Karpas-422 (cell line): Measurements from ENCODE around the gene WDR47. TPM values are rescaled to one million over a fixed set of nuclear protein-coding genes. Genes with fewer than 3 reads are reported as not detected.

Source experiments
- DNase-seq: peaks from one replicate; pipeline ENCODE4 v3.0.0-alpha.2; 2015
- H2AFZ ChIP-seq: fragments of 200-600 bp; sonication (generic); 2 replicates; pipeline ENCODE4 v1.6.1; 2014; ENCODE audit warnings: antibody characterized with exemption, low read length, mixed read lengths
- H3K27ac ChIP-seq: fragments of 200-600 bp; sonication (generic); 2 replicates; pipeline ENCODE4 v1.5.1; 2014; ENCODE audit warnings: mild to moderate bottlenecking, low read length, moderate library complexity
- H3K27me3 ChIP-seq: fragments of 200-600 bp; sonication (generic); 2 replicates; pipeline ENCODE4 v1.6.1; 2014; ENCODE audit warnings: low read length, mixed read lengths
- H3K36me3 ChIP-seq: fragments of 200-600 bp; sonication (generic); 2 replicates; pipeline ENCODE4 v1.6.1; 2014; ENCODE audit warnings: low read length, mixed read lengths; ENCODE audit not compliant: insufficient read depth
- H3K4me1 ChIP-seq: fragments of 200-600 bp; sonication (generic); 2 replicates; pipeline ENCODE4 v1.6.1; 2014; ENCODE audit warnings: mild to moderate bottlenecking, low read length, mixed read lengths
- H3K4me2 ChIP-seq: fragments of 200-600 bp; sonication (generic); 2 replicates; pipeline ENCODE4 v1.6.1; 2014; ENCODE audit warnings: low read length, low read depth, mild to moderate bottlenecking; ENCODE audit not compliant: poor library complexity, severe bottlenecking
- H3K4me3 ChIP-seq: fragments of 200-600 bp; sonication (generic); 2 replicates; pipeline ENCODE4 v1.5.1; 2014; ENCODE audit warnings: mild to moderate bottlenecking, antibody characterized with exemption, low read length, mixed read lengths
- H3K79me2 ChIP-seq: fragments of 200-600 bp; sonication (generic); 2 replicates; pipeline ENCODE4 v1.6.1; 2014; ENCODE audit warnings: mild to moderate bottlenecking, low read length, mixed read lengths
- H3K9ac ChIP-seq: fragments of 200-600 bp; sonication (generic); 2 replicates; pipeline ENCODE4 v1.6.0; 2014; ENCODE audit warnings: low read length
- H3K9me2 ChIP-seq: fragments of 200-600 bp; sonication (generic), shearing (Covaris generic); replicated peaks from 2 replicates; pipeline ENCODE4 v1.6.0; 2014; ENCODE audit warnings: mild to moderate bottlenecking, low read length, moderate library complexity; ENCODE audit not compliant: insufficient read depth
- H3K9me3 ChIP-seq: fragments of 300-700, 200-600 bp; sonication (generic); 2 replicates; pipeline ENCODE4 v1.6.1; 2014; ENCODE audit warnings: low read length, mixed read lengths
- H4K20me1 ChIP-seq: fragments of 200-600 bp; sonication (generic); 2 replicates; pipeline ENCODE4 v1.6.1; 2014; ENCODE audit warnings: mild to moderate bottlenecking, antibody characterized with exemption, low read length, low read depth; ENCODE audit not compliant: insufficient read depth
- total RNA-seq: library from RNA; depleted of rRNA; stranded (reverse); fragments of >200 nt; shearing (Covaris generic); gene quantifications from 2 replicates; pipeline ENCODE4 v1.2.3, GENCODE V29; 2014; ENCODE audit warnings: low replicate concordance

Gene WDR47
- total RNA-seq, 1 experiment from 2014 or later, result 20.3 TPM

DNA sequence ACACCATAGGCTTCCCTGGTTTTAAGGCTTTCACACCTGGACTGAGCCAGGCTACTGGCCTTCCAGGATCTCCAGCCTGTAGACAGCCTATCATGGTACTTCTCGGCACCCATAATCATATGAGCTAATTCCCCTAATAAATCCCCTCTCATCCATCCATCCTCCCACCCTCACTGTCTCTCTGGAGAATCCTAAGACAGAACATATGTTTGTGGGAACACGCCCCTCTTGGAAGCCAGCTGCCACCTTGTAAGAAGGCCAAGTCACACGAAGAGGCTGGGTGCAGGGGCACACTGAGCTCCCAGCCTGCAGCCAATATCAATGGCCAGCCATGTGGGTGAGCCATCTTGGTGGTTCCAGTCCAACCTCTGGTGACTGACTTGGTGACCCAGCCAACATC, 86.0 kb downstream of the WDR47 start:
- no peak for DNase-seq
- Histone ChIP-seq H3K9me2 (no peaks in the 10 kb centered on the region), H3K27me3 (no peaks in the 10 kb centered on the region), H3K9me3 (no peaks in the 10 kb centered on the region), H4K20me1 (no peaks in the 10 kb centered on the region), H3K4me1 (peaks cover 7% of the 10 kb centered on the region), H3K4me3 (no peak overlapping the region), H2AFZ (no peak overlapping the region), H3K79me2 (peaks cover 97% of the 10 kb centered on the region), H3K9ac (no peak overlapping the region), H3K27ac (no peak overlapping the region), H3K36me3 (peaks cover 6% of the 10 kb centered on the region; the same call in 1 of the 2 replicates), H3K4me2 (no peak overlapping the region)

DNA sequence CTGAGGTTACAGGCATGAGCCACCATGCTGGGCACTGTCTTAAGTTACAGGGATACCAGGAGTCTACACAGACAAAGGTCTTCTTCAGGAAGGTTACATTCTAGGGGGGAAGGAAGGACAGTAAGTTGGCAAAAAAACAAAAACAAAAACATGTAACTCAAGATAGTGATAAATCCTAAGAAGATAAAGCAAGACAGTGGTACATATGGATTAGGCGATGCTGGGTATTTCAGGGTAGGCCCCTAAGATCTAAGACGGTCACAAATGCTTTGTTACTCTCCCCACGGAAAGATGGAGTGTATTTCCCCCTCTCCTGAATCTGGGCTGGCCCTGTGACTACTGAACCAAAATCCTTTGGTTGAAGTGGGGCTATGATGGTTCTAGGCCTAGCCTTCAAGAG, 86.8 kb downstream of the WDR47 start:
- H4K20me1 ChIP-seq, result no peaks in the 10 kb centered on the region
- H3K4me1 ChIP-seq, result no peaks in the 10 kb centered on the region
- H3K27me3 ChIP-seq, result no peaks in the 10 kb centered on the region
- peaks cover 96% of the 10 kb centered on the region for H3K79me2 ChIP-seq
- no peaks in the 10 kb centered on the region for H3K9me2 ChIP-seq
- no peak overlapping the region for H3K4me3 ChIP-seq
- DNase-seq, result no peak
- no peak overlapping the region for H3K4me2 ChIP-seq
- no peak overlapping the region for H2AFZ ChIP-seq
- H3K9me3 ChIP-seq, result no peaks in the 10 kb centered on the region
- H3K36me3 ChIP-seq, result peaks cover 6% of the 10 kb centered on the region; the same call in 1 of the 2 replicates
- no peak overlapping the region for H3K27ac ChIP-seq
- H3K9ac ChIP-seq, result no peak overlapping the region

DNA sequence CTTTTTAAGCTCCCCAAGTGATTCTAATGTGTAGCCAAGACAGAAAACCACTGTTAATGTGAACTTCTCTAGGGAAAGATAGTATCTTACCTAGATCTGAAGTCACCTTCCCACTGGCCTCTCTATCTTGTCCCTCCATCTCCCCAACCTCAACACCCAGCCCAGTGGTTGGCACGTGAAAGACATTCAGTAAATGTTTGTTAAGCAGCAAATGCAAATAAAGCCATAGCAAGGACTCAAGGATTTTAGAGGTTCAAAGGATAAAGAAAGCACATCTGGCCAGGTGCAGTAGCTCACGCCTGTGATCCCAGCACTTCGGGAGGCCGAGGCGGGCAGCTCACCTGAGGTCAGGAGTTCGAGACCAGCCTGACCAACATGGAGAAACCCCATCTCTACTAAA, 88.5 kb downstream of the WDR47 start:
- Histone ChIP-seq H3K27ac (no peak overlapping the region), H3K4me2 (no peak overlapping the region), H2AFZ (no peak overlapping the region), H3K4me1 (no peaks in the 10 kb centered on the region), H4K20me1 (no peaks in the 10 kb centered on the region), H3K36me3 (peaks cover 6% of the 10 kb centered on the region; the same call in 1 of the 2 replicates), H3K79me2 (peaks cover 94% of the 10 kb centered on the region), H3K9me3 (no peaks in the 10 kb centered on the region), H3K9ac (no peak overlapping the region), H3K4me3 (no peak overlapping the region), H3K27me3 (no peaks in the 10 kb centered on the region), H3K9me2 (no peaks in the 10 kb centered on the region)
- no peak for DNase-seq

DNA sequence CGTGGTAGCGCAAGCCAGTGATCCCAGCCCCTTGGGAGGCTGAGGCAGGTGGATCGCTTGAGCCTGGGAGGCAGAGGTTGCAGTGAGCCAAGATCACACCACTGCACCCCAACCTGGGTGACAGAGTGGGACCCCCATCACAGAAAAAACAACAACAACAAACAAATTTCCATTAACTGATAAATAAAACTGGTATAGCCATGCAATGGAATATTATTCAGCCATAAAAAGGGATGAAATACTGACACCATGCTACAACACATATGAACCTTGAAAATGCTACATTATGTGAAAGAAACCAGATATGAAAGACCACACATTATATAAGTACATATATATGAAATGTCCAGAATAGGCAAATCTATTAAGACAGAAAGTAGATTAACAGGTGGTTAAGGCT, 90.7 kb downstream of the WDR47 start:
- Histone ChIP-seq H3K27ac (no peak overlapping the region), H3K9me3 (no peaks in the 10 kb centered on the region), H3K4me3 (no peak overlapping the region), H3K4me1 (no peaks in the 10 kb centered on the region), H3K27me3 (no peaks in the 10 kb centered on the region), H3K9me2 (no peaks in the 10 kb centered on the region), H3K9ac (no peak overlapping the region), H2AFZ (no peak overlapping the region), H3K36me3 (peaks cover 6% of the 10 kb centered on the region; the same call in 1 of the 2 replicates), H3K79me2 (peaks cover 84% of the 10 kb centered on the region), H4K20me1 (no peaks in the 10 kb centered on the region), H3K4me2 (no peak overlapping the region)
- no peak for DNase-seq

DNA sequence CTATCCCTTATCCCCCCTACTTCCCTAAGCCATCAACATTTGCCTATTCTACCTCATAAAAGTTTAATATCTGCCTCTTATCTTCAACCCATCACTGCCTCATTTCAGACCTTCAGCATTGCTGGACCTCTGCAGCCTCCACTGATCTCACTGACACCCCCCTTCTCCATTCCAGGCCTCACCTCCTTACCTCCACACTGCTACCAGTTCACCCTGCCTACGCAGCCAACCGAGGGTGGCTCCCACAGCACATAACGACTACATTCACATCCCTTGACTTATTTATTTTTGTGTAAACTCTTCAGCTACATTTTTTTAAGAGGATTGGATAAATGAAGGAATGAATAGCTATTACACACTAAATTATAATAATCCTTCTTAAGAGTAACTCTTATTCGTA, 92.9 kb downstream of the WDR47 start:
- no peak overlapping the region for H3K27ac ChIP-seq
- no peak overlapping the region for H3K4me3 ChIP-seq
- H3K4me2 ChIP-seq, result no peak overlapping the region
- H3K79me2 ChIP-seq, result peaks cover 69% of the 10 kb centered on the region
- no peaks in the 10 kb centered on the region for H3K27me3 ChIP-seq
- no peak overlapping the region for H3K9ac ChIP-seq
- H3K4me1 ChIP-seq, result no peaks in the 10 kb centered on the region
- no peak overlapping the region for H2AFZ ChIP-seq
- no peak for DNase-seq
- peaks cover 12% of the 10 kb centered on the region; the same call in 1 of the 2 replicates for H3K36me3 ChIP-seq
- H3K9me2 ChIP-seq, result no peaks in the 10 kb centered on the region
- H3K9me3 ChIP-seq, result no peaks in the 10 kb centered on the region
- no peaks in the 10 kb centered on the region for H4K20me1 ChIP-seq

DNA sequence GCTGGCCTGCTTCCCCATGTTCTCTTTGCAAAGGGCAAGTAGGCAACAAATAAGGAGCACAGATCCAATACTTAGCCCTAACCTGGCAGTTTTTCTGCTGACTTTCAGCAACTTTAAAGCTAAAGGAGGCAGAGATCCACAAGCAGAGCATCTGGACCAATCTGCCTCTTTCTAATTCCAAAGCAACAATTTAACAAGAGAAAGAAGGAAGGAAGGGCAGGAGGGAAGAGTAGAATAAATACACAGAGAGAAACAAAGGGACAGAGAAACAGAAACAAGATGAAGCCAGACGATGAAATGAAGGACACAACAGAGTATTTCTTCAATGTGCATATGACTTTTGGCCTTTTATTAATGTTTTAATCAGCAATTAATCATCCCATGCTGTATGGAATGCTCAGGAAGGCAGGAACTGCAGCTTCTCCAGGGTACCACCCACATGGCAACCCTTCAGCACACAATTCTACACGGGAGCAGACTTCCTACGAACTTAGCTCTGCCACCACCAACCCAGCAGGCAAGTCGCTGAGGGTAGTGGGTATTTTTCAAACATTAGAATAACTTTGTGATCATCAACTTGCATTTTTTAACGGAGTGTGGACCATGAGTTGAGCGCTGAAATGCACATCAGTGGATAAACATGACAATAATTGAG, 93.9 kb downstream of the WDR47 start:
- H3K4me1 ChIP-seq, result no peaks in the 10 kb centered on the region
- no peaks in the 10 kb centered on the region for H3K9me3 ChIP-seq
- H3K27me3 ChIP-seq, result no peaks in the 10 kb centered on the region
- peaks cover 21% of the 10 kb centered on the region; the same call in 1 of the 2 replicates for H3K36me3 ChIP-seq
- peaks cover 58% of the 10 kb centered on the region for H3K79me2 ChIP-seq
- no peaks in the 10 kb centered on the region for H4K20me1 ChIP-seq
- no peak overlapping the region for H3K4me2 ChIP-seq
- no peak for DNase-seq
- H2AFZ ChIP-seq, result no peak overlapping the region
- H3K9me2 ChIP-seq, result no peaks in the 10 kb centered on the region
- no peak overlapping the region for H3K9ac ChIP-seq
- H3K4me3 ChIP-seq, result no peak overlapping the region
- H3K27ac ChIP-seq, result no peak overlapping the region

DNA sequence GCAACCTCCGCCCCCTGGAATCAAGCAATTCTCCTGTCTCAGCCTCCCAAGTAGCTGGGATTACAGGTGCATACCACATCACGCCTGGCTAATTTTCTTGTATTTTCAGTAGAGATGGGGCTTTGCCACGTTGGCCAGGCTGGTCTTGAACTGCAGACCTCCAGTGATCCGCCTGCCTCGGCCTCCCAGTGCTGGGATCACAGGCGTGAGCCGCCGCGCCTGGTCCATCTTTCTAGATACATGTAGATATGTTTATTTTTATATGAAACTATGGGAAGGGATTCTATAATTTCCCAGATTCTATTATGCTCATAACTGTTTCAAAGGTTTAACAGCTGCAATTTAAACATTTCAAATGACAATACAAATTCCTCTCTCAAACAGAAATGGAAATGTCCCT, 105.7 kb downstream of the WDR47 start:
- Histone ChIP-seq H3K27me3 (no peaks in the 10 kb centered on the region), H2AFZ (no peak overlapping the region), H3K9me2 (no peaks in the 10 kb centered on the region), H3K27ac (no peak overlapping the region), H3K4me1 (no peaks in the 10 kb centered on the region), H3K4me2 (no peak overlapping the region), H4K20me1 (no peaks in the 10 kb centered on the region), H3K79me2 (no peaks in the 10 kb centered on the region), H3K9ac (no peak overlapping the region), H3K36me3 (peaks cover 64% of the 10 kb centered on the region), H3K9me3 (no peaks in the 10 kb centered on the region), H3K4me3 (no peak overlapping the region)
- DNase-seq, result no peak

DNA sequence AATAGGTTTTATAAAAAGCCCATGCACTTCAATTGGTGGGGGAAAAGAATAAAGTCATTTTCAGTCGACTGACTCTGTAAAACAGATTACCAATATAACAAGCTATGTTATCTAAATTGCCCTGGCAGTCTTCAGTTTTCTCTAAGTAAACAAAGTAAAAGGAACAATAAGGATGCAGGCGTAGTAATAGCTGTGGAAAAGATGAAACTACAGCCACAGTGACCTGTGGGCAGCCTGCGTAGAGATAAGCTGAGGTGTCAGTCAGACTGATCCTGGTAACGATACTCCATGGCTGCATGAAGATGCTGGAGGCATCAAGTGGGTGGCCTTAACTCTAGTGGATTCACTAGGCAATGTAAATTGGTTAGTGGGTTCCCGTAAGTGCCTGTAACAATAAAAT, 108.0 kb downstream of the WDR47 start:
- Histone ChIP-seq H2AFZ (no peak overlapping the region), H3K9me3 (no peaks in the 10 kb centered on the region), H3K36me3 (peaks cover 65% of the 10 kb centered on the region), H3K4me3 (no peak overlapping the region), H3K9ac (no peak overlapping the region), H3K4me2 (no peak overlapping the region), H4K20me1 (no peaks in the 10 kb centered on the region), H3K79me2 (no peaks in the 10 kb centered on the region), H3K27ac (no peak overlapping the region), H3K9me2 (no peaks in the 10 kb centered on the region), H3K27me3 (no peaks in the 10 kb centered on the region), H3K4me1 (no peaks in the 10 kb centered on the region)
- no peak for DNase-seq
